GM18505 (cell line): Measurements from ENCODE around the gene EXOG.

Source experiments
- ATAC-seq: cut with Tn5 transposase; IDR thresholded peaks from one replicate; pipeline ENCODE4 v1.9.1; 2021; ENCODE audit not compliant: unreplicated experiment
- POLR2A ChIP-seq: IDR thresholded peaks from 4 replicates; pipeline ENCODE4 v1.6.1; 2011; ENCODE audit warnings: borderline replicate concordance; ENCODE audit not compliant: insufficient read depth, insufficient read length; ENCODE audit errors: extremely low read depth

EXOG gene, protein sequence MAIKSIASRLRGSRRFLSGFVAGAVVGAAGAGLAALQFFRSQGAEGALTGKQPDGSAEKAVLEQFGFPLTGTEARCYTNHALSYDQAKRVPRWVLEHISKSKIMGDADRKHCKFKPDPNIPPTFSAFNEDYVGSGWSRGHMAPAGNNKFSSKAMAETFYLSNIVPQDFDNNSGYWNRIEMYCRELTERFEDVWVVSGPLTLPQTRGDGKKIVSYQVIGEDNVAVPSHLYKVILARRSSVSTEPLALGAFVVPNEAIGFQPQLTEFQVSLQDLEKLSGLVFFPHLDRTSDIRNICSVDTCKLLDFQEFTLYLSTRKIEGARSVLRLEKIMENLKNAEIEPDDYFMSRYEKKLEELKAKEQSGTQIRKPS

DNA sequence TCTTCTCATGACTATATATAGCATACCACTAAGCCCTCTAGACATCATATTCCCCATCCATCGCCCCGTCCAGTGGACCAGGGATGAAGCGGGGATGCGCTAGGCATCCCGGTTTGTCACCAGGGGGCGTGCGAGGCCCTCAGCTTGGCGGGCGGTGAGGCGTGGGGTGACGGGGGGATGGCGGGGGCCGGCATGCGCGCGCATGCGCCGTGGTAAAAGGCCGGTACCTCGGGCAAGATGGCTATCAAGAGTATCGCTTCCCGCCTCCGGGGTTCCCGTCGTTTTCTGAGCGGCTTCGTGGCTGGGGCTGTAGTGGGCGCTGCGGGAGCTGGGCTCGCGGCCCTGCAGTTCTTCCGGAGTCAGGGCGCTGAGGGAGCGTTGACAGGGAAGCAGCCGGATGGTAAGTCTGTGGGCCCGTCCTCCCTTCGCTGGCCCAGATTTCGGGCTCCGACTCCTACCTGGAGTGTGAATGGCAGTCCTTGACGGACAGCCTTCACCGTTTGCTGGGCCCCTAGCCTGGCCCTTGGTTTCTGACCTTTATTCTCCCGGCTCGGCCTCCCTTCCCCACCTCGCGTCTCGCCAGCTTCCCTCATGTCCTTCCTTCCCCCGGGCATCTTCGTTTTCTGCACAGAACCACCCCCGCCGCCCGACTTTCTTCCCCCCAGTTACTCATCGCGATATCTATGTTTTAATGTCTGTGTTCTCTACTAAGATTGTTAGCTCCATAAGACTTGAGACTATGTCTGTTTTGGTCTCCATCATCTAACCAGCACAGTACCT is at the start of gene EXOG:
EXOG (plus strand) TSS at position 210 of the 780 bp plus-strand sequence; CDS start at position 238, 28 bp downstream.
- peak; percentile 85 for TF ChIP-seq POLR2A
- ATAC-seq: peak; percentile 94

DNA sequence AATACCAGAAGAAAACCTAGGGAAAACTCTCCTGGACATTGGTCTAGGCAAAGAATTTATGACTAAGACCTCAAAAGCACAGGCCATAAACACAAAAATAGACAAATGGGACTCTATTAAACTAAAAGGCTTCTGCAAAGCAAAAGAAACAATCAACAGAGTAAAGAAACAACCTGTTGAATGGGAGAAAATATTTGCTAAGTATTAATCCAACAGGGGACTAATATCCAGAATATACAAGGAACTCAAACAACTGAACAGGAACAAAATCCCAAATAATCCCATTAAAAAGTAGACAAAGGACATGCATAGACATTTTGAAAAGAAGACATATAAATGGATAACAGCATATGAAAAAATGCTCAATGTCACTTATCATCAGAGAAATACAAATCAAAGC is 49.3 kb upstream of the EXOG start:
- TF ChIP-seq POLR2A: no peak
- no peak for ATAC-seq

DNA sequence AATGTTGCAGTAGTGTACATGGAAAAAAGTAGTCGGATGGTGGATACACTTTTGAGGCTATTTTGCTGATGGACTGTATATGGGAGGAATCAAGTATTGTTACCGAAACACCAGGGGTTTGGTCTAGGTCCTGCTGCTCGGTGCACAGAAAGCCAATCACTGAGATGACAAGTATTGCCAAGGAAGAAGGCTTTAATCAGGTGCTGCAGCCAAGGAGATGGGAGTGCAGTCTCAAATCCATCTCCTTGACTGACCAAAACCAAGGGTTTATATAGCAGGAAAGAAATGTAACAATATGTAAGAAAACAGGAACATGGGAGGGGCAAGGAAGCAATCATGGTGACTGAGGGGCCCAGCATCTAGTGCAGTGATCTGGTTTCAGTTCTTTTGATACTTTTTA is 45.3 kb upstream of the EXOG start:
- no peak for ATAC-seq
- TF ChIP-seq POLR2A: no peak

DNA sequence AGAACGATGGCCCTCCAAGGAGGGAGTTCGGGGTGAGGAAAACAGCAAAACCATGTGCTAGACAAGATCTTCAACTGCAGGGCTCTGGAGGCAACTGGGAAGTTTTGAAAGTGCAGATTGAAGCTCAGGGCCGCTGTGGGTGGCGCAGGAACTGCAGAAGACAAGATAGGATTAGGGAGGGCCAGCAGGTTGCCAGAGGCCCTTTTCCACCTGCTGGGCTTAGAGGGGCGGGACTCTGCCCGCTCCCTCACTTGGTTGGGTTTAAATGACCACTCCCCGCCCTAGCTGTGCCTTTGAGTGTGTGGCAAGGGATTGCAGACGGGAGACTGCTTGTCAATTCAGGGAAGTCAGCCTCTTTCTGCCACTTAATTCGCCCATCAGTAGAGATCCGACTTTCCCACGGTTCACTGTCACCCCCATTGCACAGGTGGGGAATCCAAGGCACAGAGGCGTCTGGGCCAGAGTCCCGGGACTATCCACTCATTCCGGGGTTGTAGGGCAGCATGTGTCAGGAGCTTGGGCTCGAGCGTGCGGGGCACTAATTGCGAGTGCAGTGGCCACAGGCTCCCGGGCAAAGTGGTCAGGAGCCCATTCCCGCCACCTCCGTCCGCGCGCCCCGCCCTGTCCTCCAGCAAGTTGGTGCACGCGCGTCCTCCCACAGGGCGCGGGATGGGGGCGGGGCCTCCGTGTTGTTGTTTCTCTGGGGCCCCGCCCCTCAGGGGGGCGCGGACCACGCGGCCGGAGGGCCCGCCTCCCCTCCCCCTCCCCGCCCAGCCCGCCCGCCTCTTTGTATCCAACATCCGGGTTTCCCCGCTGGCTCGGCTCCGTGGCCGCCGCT is 42.8 kb upstream of the EXOG start, which contains the start of gene ACVR2B:
ACVR2B (plus strand) TSS at position 816 of the 838 bp plus-strand sequence. CDS start 433 bp downstream, outside the sequence.
- ATAC-seq: no peak

DNA sequence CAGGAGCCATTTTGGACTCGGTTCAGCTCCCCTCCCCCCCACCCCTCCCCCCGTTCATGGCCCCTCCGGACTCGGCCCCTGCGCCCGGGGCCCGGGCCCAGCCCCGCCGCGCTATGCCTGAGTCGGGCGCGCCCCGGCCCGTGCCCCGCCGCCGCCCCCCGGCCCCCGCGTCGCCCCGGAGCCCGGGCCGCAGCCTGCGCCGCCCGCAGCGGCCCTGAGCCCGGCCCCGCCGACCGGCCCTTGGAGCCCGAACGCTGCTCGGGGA is 42.3 kb upstream of the EXOG start:
- no peak for ATAC-seq
- TF ChIP-seq POLR2A: no peak

More for the DNA sequence above, 42.8 kb upstream of the EXOG start, which contains the start of gene ACVR2B:
- no peak for TF ChIP-seq POLR2A

DNA sequence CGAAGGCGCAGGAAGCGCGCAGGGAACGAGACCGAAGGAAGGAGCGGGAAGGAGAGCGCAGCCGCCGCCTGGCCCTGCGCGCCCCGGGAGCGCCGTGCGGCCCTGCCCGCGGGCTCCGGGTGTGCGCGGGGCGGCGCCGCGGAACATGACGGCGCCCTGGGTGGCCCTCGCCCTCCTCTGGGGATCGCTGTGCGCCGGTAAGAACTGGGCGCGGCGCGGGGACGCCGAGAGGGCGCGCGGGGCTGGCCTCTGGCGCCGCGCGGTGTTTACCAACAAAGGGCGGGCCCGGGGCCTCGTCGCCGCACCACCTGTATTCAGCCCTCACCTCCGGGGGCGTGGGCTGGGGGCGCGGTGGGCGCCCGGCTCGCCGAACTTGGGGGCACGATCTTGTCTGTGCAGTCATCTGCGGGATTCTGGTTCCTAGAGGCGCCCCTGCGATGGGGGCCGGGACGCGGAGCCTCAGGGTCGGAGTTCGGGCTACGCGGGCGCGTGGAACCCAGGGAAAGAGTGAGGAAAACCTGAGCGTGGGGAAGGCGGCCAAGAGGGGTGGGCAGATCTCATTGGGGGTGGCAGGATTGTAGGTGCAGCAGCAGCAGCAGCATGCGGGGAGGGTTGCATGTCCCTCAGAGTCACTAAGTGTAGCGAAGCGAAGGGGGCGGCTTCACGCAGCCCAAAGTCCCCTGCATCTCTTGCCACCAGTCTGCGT is 41.8 kb upstream of the EXOG start:
- peak; percentile 41 for TF ChIP-seq POLR2A
- no peak for ATAC-seq

DNA sequence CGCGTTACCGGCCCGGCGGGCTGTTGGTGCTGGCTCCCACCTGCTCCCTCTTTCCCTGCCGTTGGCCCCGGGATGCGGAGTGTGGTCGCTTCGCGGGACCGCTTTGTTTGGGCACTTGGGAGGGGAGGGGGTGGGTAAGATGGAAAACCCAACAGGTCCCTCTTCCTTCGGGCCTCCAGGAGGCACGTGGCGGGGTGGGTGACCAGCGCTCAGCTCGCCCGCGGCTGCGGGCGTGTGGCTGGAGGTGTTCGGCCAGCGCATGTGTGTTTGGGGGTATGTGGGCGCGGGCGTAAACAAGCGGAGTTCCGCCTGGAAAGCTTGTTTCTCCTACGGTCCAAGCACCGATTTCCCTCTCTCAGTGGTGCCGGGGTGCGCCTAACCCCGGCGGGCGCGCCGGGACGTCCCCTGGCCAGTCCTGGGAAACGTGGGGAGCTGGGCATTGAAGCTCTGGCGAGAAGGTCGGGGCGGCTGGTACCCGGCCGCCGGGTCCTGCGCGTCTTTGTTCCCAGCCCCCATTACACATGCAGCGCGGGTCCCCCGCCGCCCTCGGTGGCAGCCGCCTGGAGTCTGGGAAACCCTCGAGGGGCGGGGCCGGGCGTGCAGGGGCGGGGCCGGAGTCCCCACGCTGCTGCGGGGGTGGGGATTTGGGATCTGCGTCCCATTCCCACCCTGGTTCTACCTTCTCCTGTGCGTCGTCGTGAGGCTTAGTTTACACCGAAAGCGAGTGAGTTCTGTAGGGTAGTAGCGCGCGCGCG is 41.1 kb upstream of the EXOG start:
- no peak for TF ChIP-seq POLR2A
- ATAC-seq: no peak

DNA sequence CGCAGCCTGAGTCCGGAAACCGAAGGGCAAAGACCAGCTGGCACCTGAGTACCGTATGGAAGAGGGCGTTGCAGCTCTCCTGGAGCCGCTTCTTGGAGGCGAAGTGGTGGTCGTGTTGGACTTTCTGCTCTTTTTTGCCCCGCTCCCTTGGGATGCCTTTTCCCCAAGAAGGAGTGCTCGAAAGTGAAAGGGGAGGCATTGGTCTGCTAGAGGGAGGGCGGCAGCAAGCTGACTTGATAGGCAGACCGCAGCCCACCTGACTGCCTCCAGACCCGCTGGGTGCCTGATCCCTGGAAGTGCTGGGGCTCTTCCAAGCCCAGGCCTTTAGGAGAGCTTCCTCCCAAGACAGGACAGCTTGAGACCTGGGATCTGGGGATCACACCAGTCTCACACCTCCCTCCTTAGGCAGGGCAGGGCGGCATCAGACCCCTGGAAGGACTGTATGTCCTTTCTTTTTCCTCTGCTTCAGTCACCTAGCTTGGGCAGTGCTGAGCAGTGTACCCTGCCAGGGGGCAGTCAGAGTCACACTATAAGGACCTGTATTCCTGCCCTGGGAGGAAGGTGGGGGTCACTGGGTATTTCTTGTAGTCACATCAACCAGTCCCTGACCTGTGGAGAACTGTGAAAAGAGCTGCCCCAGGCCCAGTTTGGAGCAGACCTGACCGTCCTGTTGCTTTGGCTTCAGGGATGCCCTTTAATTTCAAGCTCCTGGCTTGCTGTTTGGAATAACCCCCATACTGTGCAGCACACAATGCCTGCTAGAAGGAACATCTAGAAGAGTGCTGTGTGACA is 40.3 kb upstream of the EXOG start:
- TF ChIP-seq POLR2A: no peak
- ATAC-seq: no peak

DNA sequence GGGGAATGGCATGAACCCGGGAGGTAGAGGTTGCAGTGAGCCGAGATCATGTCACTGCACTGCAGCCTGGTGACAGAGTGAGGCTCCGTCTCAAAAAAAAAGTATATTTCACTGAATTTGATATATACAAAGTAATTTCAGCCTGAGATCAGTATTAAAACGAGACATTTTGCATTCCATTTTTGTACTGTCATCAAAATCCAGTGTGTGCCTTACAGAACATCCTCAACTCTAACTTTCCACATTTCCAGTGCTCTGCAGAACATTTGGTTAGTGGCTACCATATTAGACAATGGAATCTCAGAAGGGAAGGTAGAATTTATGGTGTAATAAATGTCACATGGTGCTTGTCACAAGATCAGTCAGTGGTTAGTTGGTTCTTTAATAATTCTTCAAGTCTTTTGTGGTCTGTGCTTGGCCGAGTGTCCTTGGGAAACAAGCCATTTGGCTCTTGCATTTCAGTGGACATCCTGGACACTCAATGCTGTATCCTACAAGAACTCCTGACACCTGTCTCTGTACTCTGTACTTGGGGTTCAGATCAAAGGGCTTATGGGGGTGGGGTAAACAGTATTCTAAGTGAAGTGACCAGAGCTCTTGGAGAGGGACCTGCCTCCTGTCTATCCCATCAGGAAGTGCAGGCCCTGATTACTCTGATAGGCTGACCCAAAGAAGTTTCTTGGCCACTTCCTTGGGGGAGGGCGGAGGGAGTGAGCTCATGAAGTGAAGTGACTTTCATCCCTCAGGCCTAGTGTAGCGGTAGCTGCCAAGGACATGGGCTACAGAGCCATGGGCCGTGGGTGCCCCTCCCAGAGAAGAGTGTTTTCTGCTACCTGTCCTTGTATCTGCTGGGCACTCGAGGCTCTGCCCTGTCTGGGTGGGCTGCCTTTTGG is 38.8 kb upstream of the EXOG start:
- ATAC-seq: no peak
- TF ChIP-seq POLR2A: no peak

DNA sequence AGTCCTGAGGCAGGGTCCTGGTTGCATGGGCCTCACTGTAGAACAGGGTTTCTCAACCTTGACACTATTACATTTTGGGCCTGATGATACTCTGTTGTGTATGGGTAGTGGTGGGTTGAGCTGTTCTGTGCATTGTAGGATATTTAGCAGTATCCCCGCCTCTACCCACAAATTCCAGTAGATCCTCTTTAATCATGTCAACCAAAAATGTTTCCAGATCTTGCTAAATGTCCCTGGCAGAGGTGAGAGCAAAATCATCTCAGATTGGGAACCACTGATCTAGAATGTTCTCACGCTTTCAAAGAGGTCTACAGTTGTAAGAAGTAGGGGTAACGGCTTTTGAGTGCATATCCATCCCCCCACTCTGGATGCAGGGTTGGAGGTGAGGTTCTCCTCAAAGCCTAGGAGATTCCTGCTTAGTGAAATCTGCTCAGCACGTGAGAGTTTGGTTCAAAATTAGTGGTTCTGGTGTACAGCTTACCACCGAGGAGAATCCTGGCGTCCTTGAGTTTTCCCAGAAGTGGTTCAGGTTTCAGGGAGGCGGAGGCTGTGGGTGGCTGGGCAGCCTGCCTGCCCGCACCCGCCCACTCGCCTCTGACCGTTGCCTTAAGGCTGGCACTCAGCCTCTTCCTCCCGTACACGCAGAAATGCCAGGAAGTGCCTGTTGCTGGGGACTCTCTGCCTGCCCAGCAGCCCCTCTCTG is 37.2 kb upstream of the EXOG start:
- ATAC-seq: no peak
- no peak for TF ChIP-seq POLR2A
